HCT116 (cell line): ENCODE measurements around the gene GSTK1. TPM values are rescaled to one million over a fixed set of nuclear protein-coding genes. Genes with fewer than 3 reads are reported as not detected.

Source experiments
- ATAC-seq: fragments of 200-7000 bp; cut with Tn5 transposase; 2 replicates; pipeline ENCODE4 v1.9.1; 2020; ENCODE audit warnings: mild to moderate bottlenecking, moderate library complexity
- BruUV-seq: library from RNA; stranded (reverse); fragments of 400-500 nt; replicated peaks from 2 replicates; lab custom pipeline; 2021; lab: Mats Ljungman, UMichigan
- CTCF ChIA-PET: fragments of 300-600 bp; sonication (Branson Sonifier 250); formaldehyde crosslinking; loops from one replicate; lab custom pipeline; 2021; ENCODE audit warnings: antibody characterized with exemption; lab: Charles Lee
- POLR2A ChIA-PET: fragments of 300-600, 350-600 bp; sonication (Branson Sonifier 250); formaldehyde crosslinking; loops from one replicate; lab custom pipeline; 2021; ENCODE audit warnings: antibody characterized with exemption; lab: Charles Lee
- RAD21 ChIA-PET, 2 experiments: fragments of 300-600 bp; sonication (Branson Sonifier 250); formaldehyde crosslinking; loops; one replicate each; lab custom pipeline; 2023; ENCODE audit warnings: low total read pairs in 2 of 2; ENCODE audit not compliant: uncharacterized antibody in 2 of 2, unreplicated experiment in 2 of 2, low non-redundant PET in 1 of 2; lab: Charles Lee
- DNase-seq: peaks from one replicate; pipeline ENCODE4 v3.0.0-alpha.2; 2010; ENCODE audit warnings: low read depth, low spot score
- H2AFZ ChIP-seq: fragments of 200-600 bp; shearing (Covaris generic), sonication (generic); 2 replicates; pipeline ENCODE4 v1.6.1; 2017; ENCODE audit warnings: low read depth, mixed run types, mixed read lengths, antibody characterized with exemption, low read length; ENCODE audit not compliant: poor library complexity, severe bottlenecking
- H3K27ac ChIP-seq: 2 replicates; pipeline ENCODE4 v1.5.1; 2012; ENCODE audit warnings: low read depth, low read length
- H3K27me3 ChIP-seq: fragments of 200-600 bp; sonication (generic); 2 replicates; pipeline ENCODE4 v1.6.1; 2016; ENCODE audit warnings: mixed run types, low read length, mixed read lengths; ENCODE audit not compliant: insufficient read depth
- H3K36me3 ChIP-seq, 2 experiments: fragments of 200-500 bp in 1 of 2; fragments of 200-600 bp in 1 of 2; sonication (Bioruptor generic) in 1 of 2; sonication (generic) in 1 of 2; 2 replicates each; pipeline versions ENCODE4 v1.5.1 to v1.6.1; 2014 to 2016; ENCODE audit warnings: low read length in 2 of 2, inconsistent platforms in 1 of 2, mixed read lengths in 1 of 2, mixed run types in 1 of 2; ENCODE audit not compliant: insufficient read depth in 2 of 2, control insufficient read depth in 1 of 2
- H3K4me1 ChIP-seq, 2 experiments: fragments of 200-600 bp in 1 of 2; sonication (generic) in 1 of 2; 2 replicates each; pipeline versions ENCODE4 v1.5.1 to v1.6.1; 2012 to 2017; ENCODE audit warnings: low read length in 2 of 2, inconsistent platforms in 1 of 2, mild to moderate bottlenecking in 1 of 2, mixed read lengths in 1 of 2, mixed run types in 1 of 2, moderate library complexity in 1 of 2; ENCODE audit not compliant: insufficient read depth in 2 of 2, control insufficient read depth in 1 of 2
- H3K4me2 ChIP-seq: fragments of 200-600 bp; sonication (generic); 2 replicates; pipeline ENCODE4 v1.6.1; 2017; ENCODE audit warnings: mixed run types, low read length, mixed read lengths
- H3K4me3 ChIP-seq, 2 experiments: fragments of 200-600 bp in 1 of 2; sonication (generic) in 1 of 2; replicated peaks in 1 of 2; 2 replicates each; pipeline ENCODE4 v1.5.1; 2011 to 2016; ENCODE audit warnings: low read length in 2 of 2, control low read depth in 1 of 2, low read depth in 1 of 2, mild to moderate bottlenecking in 1 of 2, mixed read lengths in 1 of 2, mixed run types in 1 of 2
- H3K79me2 ChIP-seq: fragments of 200-600 bp; sonication (generic); 2 replicates; pipeline ENCODE4 v1.6.1; 2017; ENCODE audit warnings: mild to moderate bottlenecking, mixed run types, low read length, moderate library complexity, mixed read lengths; ENCODE audit not compliant: insufficient read depth
- H3K9ac ChIP-seq: fragments of 200-600 bp; sonication (generic); 2 replicates; pipeline ENCODE4 v1.6.1; 2016; ENCODE audit warnings: low read length, mixed read lengths
- H3K9me2 ChIP-seq: fragments of 200-600 bp; sonication (generic), shearing (Covaris generic); 2 replicates; pipeline ENCODE4 v1.6.1; 2017; ENCODE audit warnings: mixed run types, mild to moderate bottlenecking, moderate library complexity; ENCODE audit not compliant: insufficient read depth
- H3K9me3 ChIP-seq, 2 experiments: fragments of 200-500 bp in 1 of 2; fragments of 200-600 bp in 1 of 2; sonication (Bioruptor generic) in 1 of 2; sonication (generic) in 1 of 2; 2 replicates each; pipeline ENCODE4 v1.6.1; 2014 to 2017; ENCODE audit warnings: low read length in 2 of 2, mixed read lengths in 2 of 2, inconsistent platforms in 1 of 2, low read depth in 1 of 2, mild to moderate bottlenecking in 1 of 2, mixed run types in 1 of 2, moderate library complexity in 1 of 2; ENCODE audit not compliant: control insufficient read depth in 1 of 2, insufficient read depth in 1 of 2
- H4K20me1 ChIP-seq: fragments of 200-600 bp; sonication (generic), shearing (Covaris generic); 2 replicates; pipeline ENCODE4 v1.6.1; 2017; ENCODE audit warnings: mixed run types, mild to moderate bottlenecking, moderate library complexity; ENCODE audit not compliant: insufficient read depth
- ATF3 ChIP-seq: IDR thresholded peaks from 2 replicates; pipeline ENCODE4 v1.6.1; 2012
- CBX3 ChIP-seq: IDR thresholded peaks from 2 replicates; pipeline ENCODE4 v1.6.1; 2012; ENCODE audit warnings: low read depth
- CEBPB ChIP-seq: IDR thresholded peaks from 2 replicates; pipeline ENCODE4 v1.6.1; 2012; ENCODE audit warnings: low read depth
- EGR1 ChIP-seq: IDR thresholded peaks from 2 replicates; pipeline ENCODE4 v1.6.1; 2012; ENCODE audit warnings: low read depth
- ELF1 ChIP-seq: IDR thresholded peaks from 2 replicates; pipeline ENCODE4 v1.6.1; 2012; ENCODE audit warnings: low read depth, borderline replicate concordance
- EZH2 ChIP-seq: fragments of 200-600 bp; sonication (generic); IDR thresholded peaks from 2 replicates; pipeline ENCODE4 v1.6.1; 2017; ENCODE audit warnings: antibody characterized with exemption, mixed run types
- JUND ChIP-seq: IDR thresholded peaks from 2 replicates; pipeline ENCODE4 v1.6.1; 2012
- POLR2AphosphoS5 ChIP-seq: IDR thresholded peaks from 2 replicates; pipeline ENCODE4 v1.6.1; 2011; ENCODE audit warnings: mild to moderate bottlenecking, low read depth, low read length, moderate library complexity
- RAD21 ChIP-seq: IDR thresholded peaks from 2 replicates; pipeline ENCODE4 v1.6.1; 2012; ENCODE audit warnings: low read depth, mild to moderate bottlenecking
- SP1 ChIP-seq: IDR thresholded peaks from 2 replicates; pipeline ENCODE4 v1.6.1; 2012; ENCODE audit warnings: low read depth
- TCF7L2 ChIP-seq: IDR thresholded peaks from 2 replicates; pipeline ENCODE4 v1.7.0; 2011; ENCODE audit warnings: borderline replicate concordance, inconsistent platforms; ENCODE audit not compliant: insufficient read depth, insufficient read length; ENCODE audit errors: extremely low read depth
- ZNF274 ChIP-seq: fragments of 200-500 bp; sonication (Bioruptor generic); IDR thresholded peaks from 2 replicates; pipeline ENCODE4 v1.6.1; 2014; ENCODE audit warnings: mild to moderate bottlenecking, low read depth, low read length, inconsistent platforms
- intact Hi-C: fragments of 100-400 bp; cut with micrococcal nuclease; formaldehyde crosslinking; loops from 2 replicates; pipeline ENCODE4 v1.10.0; 2022
- total RNA-seq: library from RNA; stranded (reverse); gene quantifications from one replicate; pipeline ENCODE4 v1.2.1, GENCODE V29; 2021; ENCODE audit not compliant: unreplicated experiment

The GSTK1 gene
- total RNA-seq, 1 experiment from 2014 or later: 83.6 TPM

- ChIA-PET POLR2A (no interaction called here), RAD21 (no interaction called here), CTCF (no interaction called here)
- intact Hi-C loops: no loop called here
- no peaks in the 10 kb centered on the region; a peak in 1 of 4 replicates for H3K9me3 ChIP-seq
- H2AFZ ChIP-seq: no peak overlapping the region
- no peak overlapping the region for H3K4me2 ChIP-seq
- no peak overlapping the region for H3K9ac ChIP-seq
- H3K79me2 ChIP-seq: no peaks in the 10 kb centered on the region
- no peak for DNase-seq
- no peak for ATAC-seq
- no peaks in the 10 kb centered on the region for H3K36me3 ChIP-seq
- H3K27me3 ChIP-seq: peaks cover 5% of the 10 kb centered on the region; the same call in 1 of the 2 replicates
- no peaks in the 10 kb centered on the region for H3K4me1 ChIP-seq
- H3K27ac ChIP-seq: no peak overlapping the region
- no peaks in the 10 kb centered on the region for H3K9me2 ChIP-seq
- TF ChIP-seq POLR2AphosphoS5 (no peak), SP1 (no peak), EGR1 (no peak), ZNF274 (no peak), JUND (no peak), EZH2 (no peak), CBX3 (no peak), ELF1 (no peak)
- no peaks in the 10 kb centered on the region for H4K20me1 ChIP-seq
- BruUV-seq: no TSS peak
- H3K4me3 ChIP-seq: no peak overlapping the region
Observed at GRCh38 chr7:143227806-143228205, 35.4 kb upstream of the GSTK1 start.

DNA sequence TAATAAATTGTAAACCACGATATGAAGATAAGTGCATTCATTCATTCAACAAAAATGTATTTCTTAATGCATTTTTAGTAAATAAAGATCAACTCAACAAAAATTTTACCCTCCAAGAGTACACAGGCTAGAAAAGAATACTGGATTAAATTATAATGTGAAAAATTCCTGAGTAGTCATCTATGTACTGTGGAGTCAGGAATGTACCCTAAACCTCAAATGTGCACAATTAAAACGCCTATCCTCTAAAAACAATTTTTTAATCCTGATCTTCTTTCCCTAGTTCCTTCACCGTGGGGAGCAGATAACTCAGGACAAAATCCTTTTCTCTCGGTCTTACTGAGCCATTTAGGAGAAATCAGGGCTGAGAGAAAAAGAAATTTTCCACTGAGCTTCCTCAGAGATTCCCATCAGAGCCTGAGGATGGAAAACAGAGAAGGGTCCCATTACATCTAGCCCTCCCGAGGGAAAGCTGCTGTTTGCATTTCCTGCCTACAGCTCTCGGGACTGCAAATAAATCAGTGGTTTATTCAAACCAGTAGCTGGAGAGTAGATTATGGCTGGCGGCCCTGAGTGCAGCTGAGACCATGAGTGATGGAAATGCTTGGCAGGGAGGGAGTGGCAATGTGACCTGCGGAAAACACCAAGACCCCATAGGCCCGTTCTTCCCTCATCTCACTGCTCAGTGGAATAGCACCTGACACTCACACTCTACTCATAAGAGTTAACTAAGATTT lies 34.0 kb upstream of the GSTK1 start:
- ChIA-PET CTCF (interaction anchor here (0.8 kb wide), 1 partner anchor 14 kb away, joined by 4 read pairs; no protein-coding TSS in a partner anchor), RAD21 (no interaction called here), POLR2A (no interaction called here)
- Histone ChIP-seq H3K9ac (no peak overlapping the region), H3K79me2 (no peaks in the 10 kb centered on the region), H3K4me1 (no peaks in the 10 kb centered on the region), H3K4me3 (no peak overlapping the region), H3K27me3 (peaks cover 5% of the 10 kb centered on the region; the same call in 1 of the 2 replicates), H3K4me2 (no peak overlapping the region), H3K27ac (no peak overlapping the region), H3K9me3 (no peaks in the 10 kb centered on the region; a peak in 1 of 4 replicates), H4K20me1 (no peaks in the 10 kb centered on the region), H2AFZ (no peak overlapping the region), H3K9me2 (no peaks in the 10 kb centered on the region), H3K36me3 (no peaks in the 10 kb centered on the region)
- ATAC-seq (no peak), DNase-seq (no peak)
- no peak for TF ChIP-seq ELF1
- TF ChIP-seq TCF7L2: no peak
- TF ChIP-seq SP1: no peak
- TF ChIP-seq EGR1: no peak
- no peak for TF ChIP-seq CEBPB
- TF ChIP-seq ATF3: no peak
- no peak for TF ChIP-seq RAD21
- intact Hi-C loops: no loop called here
- no TSS peak for BruUV-seq
